Measurements from ENCODE around the gene SPATS2.

DNA sequence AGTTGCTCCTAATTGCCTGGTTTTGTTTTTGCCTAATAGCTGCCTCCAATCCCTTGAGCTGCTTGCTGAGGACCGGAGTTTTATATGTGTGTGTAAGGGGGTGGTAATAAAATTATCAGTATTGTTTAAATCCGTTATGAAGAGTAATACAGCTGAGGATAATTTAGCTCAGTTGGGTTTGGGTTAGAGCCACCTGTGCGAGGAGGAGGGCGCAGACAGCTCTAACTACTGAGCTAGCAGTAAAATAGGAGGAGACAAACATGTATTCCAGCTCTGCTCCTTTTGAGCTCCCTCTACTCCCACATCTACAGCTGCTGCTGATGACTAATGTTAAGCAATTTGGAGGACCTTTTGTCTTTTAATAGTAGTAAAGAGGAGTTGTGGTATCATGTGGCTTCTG, 61.5 kb downstream of the SPATS2 start:
- TF ChIP-seq CTCF (IDR thresholded peaks at IDR 0.05; ENCODE audit: insufficient read depth, low read depth, low read length) = no peak
- no peak for TF ChIP-seq EZH2 (IDR thresholded peaks at IDR 0.05; ENCODE audit: insufficient read depth, low read length)
